Measurements from ENCODE around the gene MAPK7. TPM values are rescaled to one million over a fixed set of nuclear protein-coding genes. Genes with fewer than 3 reads are reported as not detected.

Gene MAPK7
- polyA plus RNA-seq, 4 donors = 18.4 to 19.9 (median 18.8) TPM

DNA sequence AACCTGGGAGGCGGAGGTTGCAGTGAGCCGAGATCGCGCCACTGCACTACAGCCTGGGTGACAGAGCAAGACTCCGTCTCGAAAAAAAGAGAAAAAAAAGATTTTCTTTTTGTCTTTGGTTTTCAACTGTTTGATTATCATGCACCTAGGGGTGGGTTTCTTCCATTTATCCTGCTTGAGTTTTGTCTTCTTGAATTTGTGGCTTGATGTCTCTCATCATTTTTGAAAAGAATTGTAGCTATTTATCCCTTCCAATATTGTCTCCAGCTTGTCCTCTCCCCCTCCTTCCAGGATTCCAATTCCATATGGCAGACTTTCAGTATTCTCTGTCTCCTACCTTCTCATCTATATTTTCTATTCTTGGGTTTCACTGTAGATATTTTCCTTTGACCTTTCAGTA is 23.6 kb upstream of the MAPK7 start:
- Histone ChIP-seq H3K36me3 (ENCODE audit: control insufficient read depth in 3 of 3, insufficient read depth in 2 of 3, low read depth in 1 of 3, low read length in 3 of 3) (peaks cover 0 to 30% (median 0%) of the 10 kb centered on the region in 3 donors), H3K9me3 (ENCODE audit: control insufficient read depth in 2 of 2, insufficient read depth in 1 of 2, low read depth in 1 of 2, low read length in 1 of 2) (no peaks in the 10 kb centered on the region), H3K27ac (ENCODE audit: low read depth in 1 of 3, low read length in 2 of 3) (no peak overlapping the region), H3K4me1 (ENCODE audit: control insufficient read depth in 3 of 3, insufficient read depth in 2 of 3, low read depth in 1 of 3, low read length in 2 of 3) (peaks cover 0 to 2% (median 0%) of the 10 kb centered on the region in 3 donors), H3K4me3 (ENCODE audit: low read depth in 1 of 3, low read length in 3 of 3) (no peak overlapping the region), H3K27me3 (ENCODE audit: control insufficient read depth in 3 of 3, insufficient read depth in 3 of 3, low read length in 3 of 3) (no peaks in the 10 kb centered on the region)
- 76 to 80% (median 79%) methylated on average over 6 of the region's 6 CpGs for WGBS, 3 donors
- FAIRE-seq (no peak), DNase-seq (no peak)

- 57 to 83% (median 67%) methylated on average over 7 of the region's 7 CpGs for WGBS, 3 donors
These were observed 20.9 kb upstream of the MAPK7 start for GRCh38 chr17:19357351-19357750.

DNA sequence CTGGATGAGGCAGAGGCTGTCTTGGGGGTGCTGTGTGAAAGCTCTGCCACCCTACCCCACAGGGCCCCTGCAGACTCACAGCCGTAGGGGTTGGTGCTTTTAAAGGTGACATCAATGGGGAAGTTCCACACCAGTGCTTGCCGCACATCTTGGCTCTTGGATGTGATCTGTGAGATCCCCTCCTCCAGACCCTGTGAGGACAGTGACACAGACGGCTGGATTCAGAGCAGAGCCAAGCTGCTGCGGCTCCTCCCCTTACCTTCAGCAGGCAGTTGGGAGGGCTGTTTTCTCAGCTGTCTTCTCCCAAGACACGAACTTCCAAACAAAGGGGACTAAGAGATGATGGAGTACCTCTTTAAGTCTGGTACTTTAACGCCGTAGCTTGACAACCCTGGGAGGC is 20.5 kb upstream of the MAPK7 start:
- FAIRE-seq = no peak

More at GRCh38 chr17:19357351-19357750, 20.9 kb upstream of the MAPK7 start:
- H3K27ac ChIP-seq (ENCODE audit: low read depth in 1 of 3, low read length in 2 of 3) = no peak overlapping the region
- H3K4me1 ChIP-seq (ENCODE audit: control insufficient read depth in 3 of 3, insufficient read depth in 2 of 3, low read depth in 1 of 3, low read length in 2 of 3) = peaks cover 0 to 2% (median 0%) of the 10 kb centered on the region in 3 donors
- no peak overlapping the region for H3K4me3 ChIP-seq (ENCODE audit: low read depth in 1 of 3, low read length in 3 of 3)
- H3K36me3 ChIP-seq (ENCODE audit: control insufficient read depth in 3 of 3, insufficient read depth in 2 of 3, low read depth in 1 of 3, low read length in 3 of 3) = peaks cover 0 to 37% (median 0%) of the 10 kb centered on the region in 3 donors
- no peaks in the 10 kb centered on the region for H3K9me3 ChIP-seq (ENCODE audit: control insufficient read depth in 2 of 2, insufficient read depth in 1 of 2, low read depth in 1 of 2, low read length in 1 of 2)
- DNase-seq (peak in 1 of 2 donors; percentile 32), FAIRE-seq (no peak)
- H3K27me3 ChIP-seq (ENCODE audit: control insufficient read depth in 3 of 3, insufficient read depth in 3 of 3, low read length in 3 of 3) = no peaks in the 10 kb centered on the region

GRCh38 chr17:19359151-19359550 is 19.1 kb upstream of the MAPK7 start:
- peaks cover 0 to 37% (median 0%) of the 10 kb centered on the region in 3 donors for H3K36me3 ChIP-seq (ENCODE audit: control insufficient read depth in 3 of 3, insufficient read depth in 2 of 3, low read depth in 1 of 3, low read length in 3 of 3)
- no peak overlapping the region for H3K4me3 ChIP-seq (ENCODE audit: low read depth in 1 of 3, low read length in 3 of 3)
- WGBS, 3 donors = 79 to 88% (median 88%) methylated on average over 7 of the region's 7 CpGs
- FAIRE-seq (no peak), DNase-seq (no peak)
- no peaks in the 10 kb centered on the region for H3K9me3 ChIP-seq (ENCODE audit: control insufficient read depth in 2 of 2, insufficient read depth in 1 of 2, low read depth in 1 of 2, low read length in 1 of 2)
- peaks cover 0 to 5% (median 2%) of the 10 kb centered on the region in 3 donors for H3K4me1 ChIP-seq (ENCODE audit: control insufficient read depth in 3 of 3, insufficient read depth in 2 of 3, low read depth in 1 of 3, low read length in 2 of 3)
- H3K27ac ChIP-seq (ENCODE audit: low read depth in 1 of 3, low read length in 2 of 3) = no peak overlapping the region
- H3K27me3 ChIP-seq (ENCODE audit: control insufficient read depth in 3 of 3, insufficient read depth in 3 of 3, low read length in 3 of 3) = no peaks in the 10 kb centered on the region

More for the DNA sequence above, 20.5 kb upstream of the MAPK7 start:
- no peaks in the 10 kb centered on the region for H3K9me3 ChIP-seq (ENCODE audit: control insufficient read depth in 2 of 2, insufficient read depth in 1 of 2, low read depth in 1 of 2, low read length in 1 of 2)
- no peaks in the 10 kb centered on the region for H3K27me3 ChIP-seq (ENCODE audit: control insufficient read depth in 3 of 3, insufficient read depth in 3 of 3, low read length in 3 of 3)
- DNase-seq = no peak
- peaks cover 0 to 37% (median 0%) of the 10 kb centered on the region in 3 donors for H3K36me3 ChIP-seq (ENCODE audit: control insufficient read depth in 3 of 3, insufficient read depth in 2 of 3, low read depth in 1 of 3, low read length in 3 of 3)
- peaks cover 0 to 2% (median 0%) of the 10 kb centered on the region in 3 donors for H3K4me1 ChIP-seq (ENCODE audit: control insufficient read depth in 3 of 3, insufficient read depth in 2 of 3, low read depth in 1 of 3, low read length in 2 of 3)
- H3K27ac ChIP-seq (ENCODE audit: low read depth in 1 of 3, low read length in 2 of 3) = no peak overlapping the region
- H3K4me3 ChIP-seq (ENCODE audit: low read depth in 1 of 3, low read length in 3 of 3) = no peak overlapping the region
- 69 to 82% (median 73%) methylated on average over 7 of the region's 7 CpGs for WGBS, 3 donors

DNA sequence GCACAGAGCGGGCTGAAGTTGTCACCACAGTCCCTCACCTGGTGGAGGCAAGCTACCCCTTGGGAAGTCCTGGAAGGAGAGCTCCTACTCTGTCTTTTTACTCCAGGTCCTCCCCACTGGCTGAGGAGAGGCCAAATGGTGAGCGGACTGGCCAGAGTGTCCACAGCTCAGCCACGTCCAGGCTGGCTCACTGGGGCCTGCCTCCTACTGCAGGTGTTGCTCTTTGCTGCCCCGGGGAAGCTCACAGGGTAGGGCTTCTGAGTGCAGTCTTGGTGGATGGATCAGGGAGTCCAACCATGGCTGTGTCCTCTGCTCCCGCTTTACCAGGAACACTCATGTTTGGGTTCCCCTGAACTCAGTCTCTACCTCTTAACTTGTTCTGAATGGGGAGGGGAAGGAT is 18.4 kb upstream of the MAPK7 start:
- 87 to 95% (median 93%) methylated on average over 4 to 5 of the region's 5 CpGs for WGBS, 3 donors
- H3K4me1 ChIP-seq (ENCODE audit: control insufficient read depth in 3 of 3, insufficient read depth in 2 of 3, low read depth in 1 of 3, low read length in 2 of 3) = peaks cover 0 to 5% (median 2%) of the 10 kb centered on the region in 3 donors

DNA sequence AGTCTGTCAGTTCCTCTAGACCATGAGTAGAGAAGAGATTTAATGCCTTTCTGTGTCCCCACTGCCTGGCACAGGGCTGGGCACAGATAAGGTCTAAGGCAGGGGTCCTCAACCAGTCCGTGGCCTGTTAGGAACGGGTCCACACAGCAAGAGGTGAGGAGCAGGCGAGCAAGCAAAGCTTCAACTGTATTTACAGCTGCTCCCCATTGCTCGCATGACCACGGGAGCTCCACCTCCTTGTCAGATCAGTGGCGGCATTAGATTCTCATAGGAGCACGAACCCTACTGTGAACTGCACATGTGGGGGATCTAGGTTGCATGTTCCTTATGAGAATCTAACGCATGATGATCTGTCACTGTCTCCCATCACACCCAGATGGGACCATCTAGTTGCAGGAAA is 17.5 kb upstream of the MAPK7 start:
- DNase-seq (no peak), FAIRE-seq (no peak)
- no peak overlapping the region for H3K27ac ChIP-seq (ENCODE audit: low read depth in 1 of 3, low read length in 2 of 3)
- peaks cover 0 to 5% (median 2%) of the 10 kb centered on the region in 3 donors for H3K4me1 ChIP-seq (ENCODE audit: control insufficient read depth in 3 of 3, insufficient read depth in 2 of 3, low read depth in 1 of 3, low read length in 2 of 3)
- no peak overlapping the region for H3K4me3 ChIP-seq (ENCODE audit: low read depth in 1 of 3, low read length in 3 of 3)
- H3K27me3 ChIP-seq (ENCODE audit: control insufficient read depth in 3 of 3, insufficient read depth in 3 of 3, low read length in 3 of 3) = no peaks in the 10 kb centered on the region
- WGBS, 3 donors = 90 to 92% (median 90%) methylated on average over 8 of the region's 8 CpGs
- H3K36me3 ChIP-seq (ENCODE audit: control insufficient read depth in 3 of 3, insufficient read depth in 2 of 3, low read depth in 1 of 3, low read length in 3 of 3) = peaks cover 0 to 37% (median 0%) of the 10 kb centered on the region in 3 donors
- no peaks in the 10 kb centered on the region for H3K9me3 ChIP-seq (ENCODE audit: control insufficient read depth in 2 of 2, insufficient read depth in 1 of 2, low read depth in 1 of 2, low read length in 1 of 2)

More for the DNA sequence above, 18.4 kb upstream of the MAPK7 start:
- H3K36me3 ChIP-seq (ENCODE audit: control insufficient read depth in 3 of 3, insufficient read depth in 2 of 3, low read depth in 1 of 3, low read length in 3 of 3) = peaks cover 0 to 37% (median 0%) of the 10 kb centered on the region in 3 donors
- FAIRE-seq (no peak), DNase-seq (no peak)
- no peaks in the 10 kb centered on the region for H3K27me3 ChIP-seq (ENCODE audit: control insufficient read depth in 3 of 3, insufficient read depth in 3 of 3, low read length in 3 of 3)
- no peak overlapping the region for H3K27ac ChIP-seq (ENCODE audit: low read depth in 1 of 3, low read length in 2 of 3)
- no peaks in the 10 kb centered on the region for H3K9me3 ChIP-seq (ENCODE audit: control insufficient read depth in 2 of 2, insufficient read depth in 1 of 2, low read depth in 1 of 2, low read length in 1 of 2)
- H3K4me3 ChIP-seq (ENCODE audit: low read depth in 1 of 3, low read length in 3 of 3) = no peak overlapping the region

GRCh38 chr17:19361326-19361725 is 17.0 kb upstream of the MAPK7 start:
- peaks cover 0 to 35% (median 0%) of the 10 kb centered on the region in 3 donors for H3K36me3 ChIP-seq (ENCODE audit: control insufficient read depth in 3 of 3, insufficient read depth in 2 of 3, low read depth in 1 of 3, low read length in 3 of 3)
- 75 to 79% (median 77%) methylated on average over 6 of the region's 6 CpGs for WGBS, 3 donors
- DNase-seq (no peak), FAIRE-seq (no peak)
- H3K4me1 ChIP-seq (ENCODE audit: control insufficient read depth in 3 of 3, insufficient read depth in 2 of 3, low read depth in 1 of 3, low read length in 2 of 3) = peaks cover 0 to 5% (median 2%) of the 10 kb centered on the region in 3 donors
- H3K4me3 ChIP-seq (ENCODE audit: low read depth in 1 of 3, low read length in 3 of 3) = no peak overlapping the region
- H3K27me3 ChIP-seq (ENCODE audit: control insufficient read depth in 3 of 3, insufficient read depth in 3 of 3, low read length in 3 of 3) = no peaks in the 10 kb centered on the region
- H3K9me3 ChIP-seq (ENCODE audit: control insufficient read depth in 2 of 2, insufficient read depth in 1 of 2, low read depth in 1 of 2, low read length in 1 of 2) = no peaks in the 10 kb centered on the region
- H3K27ac ChIP-seq (ENCODE audit: low read depth in 1 of 3, low read length in 2 of 3) = no peak overlapping the region

GRCh38 chr17:19361944-19362276 is 16.4 kb upstream of the MAPK7 start:
- H3K9me3 ChIP-seq (ENCODE audit: control insufficient read depth in 2 of 2, insufficient read depth in 1 of 2, low read depth in 1 of 2, low read length in 1 of 2) = no peaks in the 10 kb centered on the region
- H3K27me3 ChIP-seq (ENCODE audit: control insufficient read depth in 3 of 3, insufficient read depth in 3 of 3, low read length in 3 of 3) = no peaks in the 10 kb centered on the region
- DNase-seq (no peak), FAIRE-seq (no peak)
- H3K36me3 ChIP-seq (ENCODE audit: control insufficient read depth in 3 of 3, insufficient read depth in 2 of 3, low read depth in 1 of 3, low read length in 3 of 3) = peaks cover 0 to 32% (median 0%) of the 10 kb centered on the region in 3 donors
- H3K27ac ChIP-seq (ENCODE audit: low read depth in 1 of 3, low read length in 2 of 3) = peak overlapping the region in 1 of 3 donors; percentile 95
- H3K4me1 ChIP-seq (ENCODE audit: control insufficient read depth in 3 of 3, insufficient read depth in 2 of 3, low read depth in 1 of 3, low read length in 2 of 3) = peaks cover 0 to 5% (median 2%) of the 10 kb centered on the region in 3 donors
- H3K4me3 ChIP-seq (ENCODE audit: low read depth in 1 of 3, low read length in 3 of 3) = peak overlapping the region; percentile 47 to 76 (median 71)
- 13 to 21% (median 18%) methylated on average over 12 to 16 of the region's 16 CpGs for WGBS, 3 donors

Measured in small intestine (tissue), 7 donors.